ENCODE results near the gene PLA2G4B. TPM values are rescaled to one million over a fixed set of nuclear protein-coding genes. Genes with fewer than 3 reads are reported as not detected.

The PLA2G4B gene
- total RNA-seq, 1 experiment from 2014 or later: 3.7 TPM

GRCh38 chr15:41884458-41884857 is 45.8 kb downstream of the PLA2G4B start:
- Histone ChIP-seq H3K79me2 (ENCODE audit: insufficient read depth, low read length) (no peaks in the 10 kb centered on the region), H3K4me2 (ENCODE audit: insufficient read depth, insufficient read length, low read length) (no peak overlapping the region), H3K23ac (ENCODE audit: insufficient read length, low read depth, low read length) (no peak overlapping the region), H3K4ac (ENCODE audit: low read depth, low read length) (no peak overlapping the region), H3T11ph (ENCODE audit: low read length) (no peak overlapping the region), H2BK5ac (ENCODE audit: insufficient read length, low read length) (no peak overlapping the region), H2BK20ac (ENCODE audit: low read depth, low read length, poor library complexity, severe bottlenecking) (no peak overlapping the region), H3K27ac (ENCODE audit: insufficient read length, low read depth, low read length) (no peak overlapping the region), H2AFZ (ENCODE audit: low read length) (no peak overlapping the region), H3K27me3 (ENCODE audit: insufficient read depth, low read length) (peaks cover 7% of the 10 kb centered on the region; the same call in 1 of the 2 replicates), H2AK5ac (ENCODE audit: insufficient read length, low read length) (no peak overlapping the region), H4K20me1 (ENCODE audit: control insufficient read depth, insufficient read depth, insufficient read length) (no peaks in the 10 kb centered on the region), H3K79me1 (ENCODE audit: insufficient read depth, low read depth, low read length, poor library complexity, severe bottlenecking) (no peaks in the 10 kb centered on the region), H4K8ac (replicated peaks; ENCODE audit: insufficient read length, low read depth, low read length) (no peak overlapping the region), H2BK120ac (ENCODE audit: low read depth, low read length, poor library complexity, severe bottlenecking) (no peak overlapping the region), H2BK15ac (ENCODE audit: low read depth, low read length) (no peak overlapping the region), H3K4me1 (ENCODE audit: insufficient read depth, low read length) (no peaks in the 10 kb centered on the region), H3K9me3 (ENCODE audit: control insufficient read depth, low read depth, low read length) (no peaks in the 10 kb centered on the region), H3K23me2 (ENCODE audit: insufficient read length, low read depth, low read length, poor library complexity, severe bottlenecking) (peaks cover 3% of the 10 kb centered on the region), H3K14ac (ENCODE audit: insufficient read depth, low read length) (no peak overlapping the region), H3K56ac (ENCODE audit: insufficient read length, low read depth, low read length) (no peak overlapping the region), H2BK12ac (ENCODE audit: insufficient read length, low read depth, low read length) (no peak overlapping the region), H3K9ac (ENCODE audit: extremely low read depth, insufficient read length, low read length) (no peak overlapping the region), H4K91ac (ENCODE audit: insufficient read length, low read depth, low read length) (no peak overlapping the region), H4K5ac (ENCODE audit: insufficient read length, low read depth, low read length) (no peak overlapping the region), H3K18ac (ENCODE audit: insufficient read length, low read depth, low read length) (no peak overlapping the region)
- H3K27me3 Mint-ChIP-seq (ENCODE audit: low read depth): peaks cover 45% of the 10 kb centered on the region
- DNase-seq: no peak
- H3K4me3 Mint-ChIP-seq: no peak overlapping the region
- H3K27ac Mint-ChIP-seq: no peak overlapping the region
- peaks cover 0 to 1% (median 0%) of the 10 kb centered on the region in 3 experiments; a peak in 2 of 7 replicates for H3K36me3 Mint-ChIP-seq (ENCODE audit: insufficient read depth in 1 of 3, low read depth in 3 of 3)
- WGBS (ENCODE audit: extremely low coverage, insufficient read length, low lambda C conversion rate): no CpG with 5 or more reads among the region's 7 CpGs
- TF ChIP-seq, protein P1, sequence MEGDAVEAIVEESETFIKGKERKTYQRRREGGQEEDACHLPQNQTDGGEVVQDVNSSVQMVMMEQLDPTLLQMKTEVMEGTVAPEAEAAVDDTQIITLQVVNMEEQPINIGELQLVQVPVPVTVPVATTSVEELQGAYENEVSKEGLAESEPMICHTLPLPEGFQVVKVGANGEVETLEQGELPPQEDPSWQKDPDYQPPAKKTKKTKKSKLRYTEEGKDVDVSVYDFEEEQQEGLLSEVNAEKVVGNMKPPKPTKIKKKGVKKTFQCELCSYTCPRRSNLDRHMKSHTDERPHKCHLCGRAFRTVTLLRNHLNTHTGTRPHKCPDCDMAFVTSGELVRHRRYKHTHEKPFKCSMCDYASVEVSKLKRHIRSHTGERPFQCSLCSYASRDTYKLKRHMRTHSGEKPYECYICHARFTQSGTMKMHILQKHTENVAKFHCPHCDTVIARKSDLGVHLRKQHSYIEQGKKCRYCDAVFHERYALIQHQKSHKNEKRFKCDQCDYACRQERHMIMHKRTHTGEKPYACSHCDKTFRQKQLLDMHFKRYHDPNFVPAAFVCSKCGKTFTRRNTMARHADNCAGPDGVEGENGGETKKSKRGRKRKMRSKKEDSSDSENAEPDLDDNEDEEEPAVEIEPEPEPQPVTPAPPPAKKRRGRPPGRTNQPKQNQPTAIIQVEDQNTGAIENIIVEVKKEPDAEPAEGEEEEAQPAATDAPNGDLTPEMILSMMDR (conservative IDR thresholded peaks at IDR 0.05): no peak
- no peaks in the 10 kb centered on the region; a peak in 1 of 5 replicates for H3K9me3 Mint-ChIP-seq
- peaks cover 6 to 10% of the 10 kb centered on the region in 2 experiments for H3K4me1 Mint-ChIP-seq
